ENCODE measurements around the gene CCR7.
"Not testable (repeated sequence)": the region's sequence is repeated elsewhere in the genome, so short reads cannot be mapped to it uniquely, and the experiment has no call there.

GRCh38 chr17:40546497-40546896, 18.8 kb downstream of the CCR7 start:
- not testable (repeated sequence) for TF ChIP-seq CTCF, POLR2A, EP300 (IDR thresholded peaks at IDR 0.05)

Data from tibial nerve (tissue), 4 donors.